ENCODE data around the gene DCXR. TPM values are rescaled to one million over a fixed set of nuclear protein-coding genes. Genes with fewer than 3 reads are reported as not detected.

Gene DCXR
- total and polyA plus RNA-seq, 2 of the 13 experiments (the other 11 are each of a cell fraction or from before 2014, with no cell fraction given): 287 to 311 TPM

DNA sequence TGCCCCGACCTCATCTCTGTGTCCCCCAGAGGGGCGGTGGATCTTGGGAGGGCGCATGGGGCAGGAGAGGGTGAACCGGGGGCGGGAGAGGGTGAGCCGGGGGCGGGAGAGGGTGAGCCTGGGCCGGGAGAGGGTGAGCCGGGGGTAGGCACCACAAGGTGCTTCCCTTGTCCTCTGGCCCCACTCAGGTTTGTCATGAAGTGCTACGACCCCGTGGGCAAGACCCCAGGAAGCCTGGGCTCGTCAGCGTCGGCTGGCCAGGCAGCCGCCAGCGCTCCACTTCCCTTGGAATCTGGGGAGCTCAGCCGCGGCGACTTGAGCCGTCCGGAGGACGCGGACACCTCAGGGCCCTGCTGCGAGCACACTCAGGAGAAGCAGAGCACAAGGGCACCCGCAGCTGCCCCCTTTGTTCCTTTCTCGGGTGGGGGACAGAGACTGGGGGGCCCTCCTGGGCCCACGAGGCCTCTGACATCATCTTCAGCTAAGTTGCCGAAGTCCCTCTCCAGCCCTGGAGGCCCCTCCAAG is 41.2 kb downstream of the DCXR start (continued):
- TF ChIP-seq TCF12 (IDR thresholded peaks at IDR 0.05) (no peak), TCF12 (CRISPR knock-in tag; IDR thresholded peaks at IDR 0.05) (0 out of 2 replicates have a peak, but pooled peaks have one; percentile 16), HNRNPUL1 (IDR thresholded peaks at IDR 0.05; ENCODE audit: low read depth, low read length) (no peak), ZNF572 (CRISPR knock-in tag; IDR thresholded peaks at IDR 0.05) (peak; percentile 36; the same call in 1 of the 2 replicates), ASH2L (IDR thresholded peaks at IDR 0.05; ENCODE audit: insufficient read length, low read depth, low read length) (no peak), TAF15 (IDR thresholded peaks at IDR 0.05; ENCODE audit: low read depth, low read length, poor library complexity, severe bottlenecking) (no peak), SRSF9 (IDR thresholded peaks at IDR 0.05; ENCODE audit: borderline replicate concordance, insufficient read depth, low read depth, low read length, poor library complexity, severe bottlenecking) (no peak), ZNF121 (CRISPR knock-in tag; IDR thresholded peaks at IDR 0.05) (no peak), SYNCRIP (IDR thresholded peaks at IDR 0.05; ENCODE audit: insufficient read depth, low read depth, low read length) (no peak), ZNF549 (CRISPR knock-in tag; IDR thresholded peaks at IDR 0.05) (no peak), ZNF616 (CRISPR knock-in tag; IDR thresholded peaks at IDR 0.05; ENCODE audit: low read depth) (0 out of 2 replicates have a peak, but pooled peaks have one; percentile 1), AGO2 (optimal IDR thresholded peaks at IDR 0.05; ENCODE audit: low read depth, low read length) (no peak), PAWR (CRISPR knock-in tag; IDR thresholded peaks at IDR 0.05; ENCODE audit: borderline replicate concordance) (no peak)
- TF ChIP-seq, protein P1, sequence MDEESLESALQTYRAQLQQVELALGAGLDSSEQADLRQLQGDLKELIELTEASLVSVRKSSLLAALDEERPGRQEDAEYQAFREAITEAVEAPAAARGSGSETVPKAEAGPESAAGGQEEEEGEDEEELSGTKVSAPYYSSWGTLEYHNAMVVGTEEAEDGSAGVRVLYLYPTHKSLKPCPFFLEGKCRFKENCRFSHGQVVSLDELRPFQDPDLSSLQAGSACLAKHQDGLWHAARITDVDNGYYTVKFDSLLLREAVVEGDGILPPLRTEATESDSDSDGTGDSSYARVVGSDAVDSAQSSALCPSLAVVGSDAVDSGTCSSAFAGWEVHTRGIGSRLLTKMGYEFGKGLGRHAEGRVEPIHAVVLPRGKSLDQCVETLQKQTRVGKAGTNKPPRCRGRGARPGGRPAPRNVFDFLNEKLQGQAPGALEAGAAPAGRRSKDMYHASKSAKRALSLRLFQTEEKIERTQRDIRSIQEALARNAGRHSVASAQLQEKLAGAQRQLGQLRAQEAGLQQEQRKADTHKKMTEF (CRISPR knock-in tag; IDR thresholded peaks at IDR 0.05): no peak
- TF ChIP-seq, protein P2, sequence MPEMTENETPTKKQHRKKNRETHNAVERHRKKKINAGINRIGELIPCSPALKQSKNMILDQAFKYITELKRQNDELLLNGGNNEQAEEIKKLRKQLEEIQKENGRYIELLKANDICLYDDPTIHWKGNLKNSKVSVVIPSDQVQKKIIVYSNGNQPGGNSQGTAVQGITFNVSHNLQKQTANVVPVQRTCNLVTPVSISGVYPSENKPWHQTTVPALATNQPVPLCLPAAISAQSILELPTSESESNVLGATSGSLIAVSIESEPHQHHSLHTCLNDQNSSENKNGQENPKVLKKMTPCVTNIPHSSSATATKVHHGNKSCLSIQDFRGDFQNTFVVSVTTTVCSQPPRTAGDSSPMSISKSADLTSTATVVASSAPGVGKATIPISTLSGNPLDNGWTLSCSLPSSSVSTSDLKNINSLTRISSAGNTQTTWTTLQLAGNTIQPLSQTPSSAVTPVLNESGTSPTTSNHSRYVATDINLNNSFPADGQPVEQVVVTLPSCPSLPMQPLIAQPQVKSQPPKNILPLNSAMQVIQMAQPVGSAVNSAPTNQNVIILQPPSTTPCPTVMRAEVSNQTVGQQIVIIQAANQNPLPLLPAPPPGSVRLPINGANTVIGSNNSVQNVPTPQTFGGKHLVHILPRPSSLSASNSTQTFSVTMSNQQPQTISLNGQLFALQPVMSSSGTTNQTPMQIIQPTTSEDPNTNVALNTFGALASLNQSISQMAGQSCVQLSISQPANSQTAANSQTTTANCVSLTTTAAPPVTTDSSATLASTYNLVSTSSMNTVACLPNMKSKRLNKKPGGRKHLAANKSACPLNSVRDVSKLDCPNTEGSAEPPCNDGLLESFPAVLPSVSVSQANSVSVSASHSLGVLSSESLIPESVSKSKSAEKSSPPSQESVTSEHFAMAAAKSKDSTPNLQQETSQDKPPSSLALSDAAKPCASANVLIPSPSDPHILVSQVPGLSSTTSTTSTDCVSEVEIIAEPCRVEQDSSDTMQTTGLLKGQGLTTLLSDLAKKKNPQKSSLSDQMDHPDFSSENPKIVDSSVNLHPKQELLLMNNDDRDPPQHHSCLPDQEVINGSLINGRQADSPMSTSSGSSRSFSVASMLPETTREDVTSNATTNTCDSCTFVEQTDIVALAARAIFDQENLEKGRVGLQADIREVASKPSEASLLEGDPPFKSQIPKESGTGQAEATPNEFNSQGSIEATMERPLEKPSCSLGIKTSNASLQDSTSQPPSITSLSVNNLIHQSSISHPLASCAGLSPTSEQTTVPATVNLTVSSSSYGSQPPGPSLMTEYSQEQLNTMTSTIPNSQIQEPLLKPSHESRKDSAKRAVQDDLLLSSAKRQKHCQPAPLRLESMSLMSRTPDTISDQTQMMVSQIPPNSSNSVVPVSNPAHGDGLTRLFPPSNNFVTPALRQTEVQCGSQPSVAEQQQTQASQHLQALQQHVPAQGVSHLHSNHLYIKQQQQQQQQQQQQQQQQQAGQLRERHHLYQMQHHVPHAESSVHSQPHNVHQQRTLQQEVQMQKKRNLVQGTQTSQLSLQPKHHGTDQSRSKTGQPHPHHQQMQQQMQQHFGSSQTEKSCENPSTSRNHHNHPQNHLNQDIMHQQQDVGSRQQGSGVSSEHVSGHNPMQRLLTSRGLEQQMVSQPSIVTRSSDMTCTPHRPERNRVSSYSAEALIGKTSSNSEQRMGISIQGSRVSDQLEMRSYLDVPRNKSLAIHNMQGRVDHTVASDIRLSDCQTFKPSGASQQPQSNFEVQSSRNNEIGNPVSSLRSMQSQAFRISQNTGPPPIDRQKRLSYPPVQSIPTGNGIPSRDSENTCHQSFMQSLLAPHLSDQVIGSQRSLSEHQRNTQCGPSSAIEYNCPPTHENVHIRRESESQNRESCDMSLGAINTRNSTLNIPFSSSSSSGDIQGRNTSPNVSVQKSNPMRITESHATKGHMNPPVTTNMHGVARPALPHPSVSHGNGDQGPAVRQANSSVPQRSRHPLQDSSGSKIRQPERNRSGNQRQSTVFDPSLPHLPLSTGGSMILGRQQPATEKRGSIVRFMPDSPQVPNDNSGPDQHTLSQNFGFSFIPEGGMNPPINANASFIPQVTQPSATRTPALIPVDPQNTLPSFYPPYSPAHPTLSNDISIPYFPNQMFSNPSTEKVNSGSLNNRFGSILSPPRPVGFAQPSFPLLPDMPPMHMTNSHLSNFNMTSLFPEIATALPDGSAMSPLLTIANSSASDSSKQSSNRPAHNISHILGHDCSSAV (CRISPR knock-in tag; IDR thresholded peaks at IDR 0.05; ENCODE audit: borderline replicate concordance): no peak
- TF ChIP-seq, protein P3, sequence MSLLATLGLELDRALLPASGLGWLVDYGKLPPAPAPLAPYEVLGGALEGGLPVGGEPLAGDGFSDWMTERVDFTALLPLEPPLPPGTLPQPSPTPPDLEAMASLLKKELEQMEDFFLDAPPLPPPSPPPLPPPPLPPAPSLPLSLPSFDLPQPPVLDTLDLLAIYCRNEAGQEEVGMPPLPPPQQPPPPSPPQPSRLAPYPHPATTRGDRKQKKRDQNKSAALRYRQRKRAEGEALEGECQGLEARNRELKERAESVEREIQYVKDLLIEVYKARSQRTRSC (CRISPR knock-in tag; IDR thresholded peaks at IDR 0.05; ENCODE audit: low read depth): no peak; the same call in 1 of the 2 replicates
- TF ChIP-seq, protein P4, sequence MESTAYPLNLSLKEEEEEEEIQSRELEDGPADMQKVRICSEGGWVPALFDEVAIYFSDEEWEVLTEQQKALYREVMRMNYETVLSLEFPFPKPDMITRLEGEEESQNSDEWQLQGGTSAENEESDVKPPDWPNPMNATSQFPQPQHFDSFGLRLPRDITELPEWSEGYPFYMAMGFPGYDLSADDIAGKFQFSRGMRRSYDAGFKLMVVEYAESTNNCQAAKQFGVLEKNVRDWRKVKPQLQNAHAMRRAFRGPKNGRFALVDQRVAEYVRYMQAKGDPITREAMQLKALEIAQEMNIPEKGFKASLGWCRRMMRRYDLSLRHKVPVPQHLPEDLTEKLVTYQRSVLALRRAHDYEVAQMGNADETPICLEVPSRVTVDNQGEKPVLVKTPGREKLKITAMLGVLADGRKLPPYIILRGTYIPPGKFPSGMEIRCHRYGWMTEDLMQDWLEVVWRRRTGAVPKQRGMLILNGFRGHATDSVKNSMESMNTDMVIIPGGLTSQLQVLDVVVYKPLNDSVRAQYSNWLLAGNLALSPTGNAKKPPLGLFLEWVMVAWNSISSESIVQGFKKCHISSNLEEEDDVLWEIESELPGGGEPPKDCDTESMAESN (CRISPR knock-in tag; conservative IDR thresholded peaks at IDR 0.05): 0 out of 2 replicates have a peak, but pooled peaks have one; percentile 0
